GM18520 (cell line): ENCODE data around the gene MVD.
"Not testable (repeated sequence)": the region's sequence is repeated elsewhere in the genome, so short reads cannot be mapped to it uniquely, and the experiment has no call there.

Experiments
- ATAC-seq: cut with Tn5 transposase; IDR thresholded peaks from one replicate; pipeline ENCODE4 v1.9.1; 2021; ENCODE audit not compliant: unreplicated experiment

MVD gene

DNA sequence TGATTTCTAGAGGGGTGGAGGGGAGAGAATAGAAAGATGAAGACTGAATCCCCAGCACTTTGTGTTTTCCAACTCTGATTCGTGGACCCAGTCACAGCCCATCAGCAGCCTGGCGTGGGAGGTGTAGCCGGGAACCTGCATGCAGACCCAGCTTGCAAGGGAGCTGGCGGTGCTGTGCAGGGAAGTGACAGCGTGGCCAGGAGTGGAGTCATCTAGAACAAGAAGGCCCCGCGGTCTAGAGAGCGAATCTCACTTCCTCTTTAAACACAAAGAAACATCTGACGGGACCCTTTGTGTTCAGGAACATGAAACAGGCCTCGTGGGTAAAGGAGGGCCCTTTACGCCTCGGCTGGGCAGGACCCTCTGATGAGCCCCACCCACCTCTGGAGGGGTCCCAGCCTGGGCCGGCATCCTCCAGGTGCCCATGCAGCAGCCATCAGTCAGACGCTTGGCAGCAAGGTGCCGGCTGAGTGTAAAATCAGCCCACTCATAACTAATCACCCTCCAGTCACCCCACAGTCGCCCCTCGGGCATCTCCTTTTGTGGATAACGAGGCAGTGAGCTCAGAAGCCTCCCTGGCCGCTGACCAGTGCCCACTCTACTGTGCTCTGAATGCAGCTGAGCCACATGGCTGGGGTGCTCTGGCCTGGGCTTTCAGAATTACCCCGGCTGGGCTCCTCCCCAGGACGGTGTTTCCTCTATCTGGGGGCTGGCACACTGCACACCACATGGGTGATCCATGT, 19.0 kb upstream of the MVD start:
- ATAC-seq: peak; percentile 38

DNA sequence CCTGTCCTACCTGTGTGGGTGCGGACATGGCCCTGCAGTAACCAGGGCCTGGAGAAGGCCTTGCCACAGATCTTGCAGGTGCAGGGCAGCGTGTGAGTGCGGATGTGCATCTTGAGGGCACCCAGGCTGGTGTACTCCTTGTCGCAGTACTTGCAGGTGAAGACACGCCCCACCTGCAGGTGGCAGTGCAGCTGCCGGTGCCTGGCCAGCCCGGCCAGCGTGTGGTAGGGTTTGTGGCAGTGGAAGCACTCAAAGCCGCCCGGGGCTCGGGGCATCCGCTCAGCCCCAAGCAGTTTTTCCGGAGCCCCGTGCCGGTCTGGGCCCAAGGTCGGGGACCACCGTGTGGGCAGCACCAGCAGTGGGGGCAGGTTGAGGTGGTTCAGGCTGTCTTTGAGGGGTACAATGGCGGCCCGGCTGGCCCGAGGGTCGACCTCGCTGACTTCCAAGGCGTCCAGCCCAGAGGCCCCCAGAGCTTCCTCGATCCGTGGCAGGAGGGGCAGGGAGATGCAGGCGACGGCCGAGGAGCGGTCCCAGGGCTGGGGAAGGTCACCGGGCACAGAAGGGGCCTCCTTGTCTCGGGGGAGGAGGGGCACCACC, 18.3 kb upstream of the MVD start:
- ATAC-seq: no peak

GRCh38 chr16:88680554-88681083, 17.7 kb upstream of the MVD start:
- no peak for ATAC-seq

DNA sequence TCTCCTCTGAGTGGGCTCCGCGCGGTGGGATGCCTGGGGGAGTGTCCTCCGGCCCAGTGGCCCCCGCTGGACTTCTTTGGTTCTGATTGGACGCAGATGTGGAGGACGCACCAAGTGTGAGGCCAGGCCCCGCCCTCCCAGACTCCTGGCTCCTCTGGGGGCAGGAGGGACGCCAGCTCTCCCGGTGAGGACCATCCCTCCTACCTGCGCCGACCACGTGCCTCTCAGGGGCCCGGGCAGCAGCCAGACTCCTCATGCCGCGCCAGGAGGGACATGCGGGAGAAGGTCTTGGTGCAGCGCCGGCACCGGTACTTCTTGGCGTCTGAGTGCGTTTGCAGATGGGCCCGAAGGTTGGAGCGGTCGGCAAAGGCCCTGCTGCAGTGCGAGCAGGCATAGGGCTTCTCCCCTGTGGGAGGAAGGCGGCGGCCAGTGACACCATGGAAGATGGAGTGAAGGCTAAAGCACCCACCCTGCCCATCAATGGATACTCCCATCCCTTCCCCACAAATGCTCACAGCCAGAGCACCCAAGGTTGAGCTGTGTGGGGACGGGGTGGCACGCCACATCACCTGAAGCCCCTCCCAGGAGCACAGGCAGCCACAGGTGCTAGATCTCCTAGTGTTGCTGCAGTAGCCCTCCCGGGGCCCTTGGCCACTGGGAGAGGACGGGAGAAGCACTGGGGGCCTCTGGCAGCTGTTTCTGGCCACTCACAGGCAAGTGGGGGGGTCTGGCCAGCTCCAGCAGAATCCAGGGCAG, 15.5 kb upstream of the MVD start:
- no peak for ATAC-seq

- ATAC-seq: no peak
Observed at GRCh38 chr16:88677721-88678120, 14.8 kb upstream of the MVD start.

GRCh38 chr16:88676502-88677242, 13.8 kb upstream of the MVD start:
- no peak for ATAC-seq

- ATAC-seq: no peak
Observed at GRCh38 chr16:88673716-88674379, 11.0 kb upstream of the MVD start.

GRCh38 chr16:88672776-88673175, 9.9 kb upstream of the MVD start:
- no peak for ATAC-seq

GRCh38 chr16:88671806-88672205, 8.9 kb upstream of the MVD start:
- no peak for ATAC-seq

- ATAC-seq: no peak
Observed at GRCh38 chr16:88669980-88670379, 7.1 kb upstream of the MVD start.

GRCh38 chr16:88669493-88669892, 6.6 kb upstream of the MVD start:
- ATAC-seq: not testable (repeated sequence)

GRCh38 chr16:88667461-88667860, 4.6 kb upstream of the MVD start:
- no peak for ATAC-seq

DNA sequence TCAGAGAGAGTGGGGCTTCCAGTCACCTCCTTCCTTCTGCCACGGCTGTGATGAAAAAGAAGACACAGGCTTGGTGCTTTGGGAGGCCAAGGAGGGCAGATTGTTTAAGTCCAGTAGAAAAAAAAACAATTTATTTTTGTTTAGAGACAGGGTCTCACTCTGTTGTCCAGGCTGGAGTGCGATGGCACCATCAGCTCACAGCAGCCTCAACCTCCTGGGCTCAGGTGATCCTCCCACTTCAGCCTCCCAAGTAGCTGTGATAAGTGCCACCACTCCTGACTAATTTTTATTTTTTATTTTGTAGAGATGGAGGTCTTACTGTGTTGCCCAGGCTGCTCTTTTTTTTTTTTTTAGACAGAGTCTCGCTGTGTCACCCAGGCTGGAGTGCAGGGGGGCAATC, 2.7 kb upstream of the MVD start:
- no peak for ATAC-seq

DNA sequence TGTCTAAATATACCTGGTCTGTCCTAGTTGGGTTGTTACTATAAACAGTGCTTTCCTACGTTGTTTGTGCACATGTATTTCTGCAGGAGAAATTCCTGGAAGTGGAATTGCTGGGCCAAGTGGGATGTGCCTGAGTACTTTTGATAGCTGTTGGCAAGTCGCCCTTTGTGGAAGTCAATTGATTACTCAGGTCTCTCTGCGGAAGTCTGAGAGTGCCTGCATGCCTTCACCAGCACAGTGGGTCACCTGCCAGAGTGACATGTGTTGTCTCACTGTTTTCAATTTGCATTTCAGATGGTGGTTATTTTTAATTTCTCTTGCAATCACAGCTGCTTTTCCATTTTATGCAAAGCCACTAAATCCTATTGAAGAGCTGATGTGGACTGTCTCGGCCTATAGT, 2.3 kb upstream of the MVD start:
- no peak for ATAC-seq

DNA sequence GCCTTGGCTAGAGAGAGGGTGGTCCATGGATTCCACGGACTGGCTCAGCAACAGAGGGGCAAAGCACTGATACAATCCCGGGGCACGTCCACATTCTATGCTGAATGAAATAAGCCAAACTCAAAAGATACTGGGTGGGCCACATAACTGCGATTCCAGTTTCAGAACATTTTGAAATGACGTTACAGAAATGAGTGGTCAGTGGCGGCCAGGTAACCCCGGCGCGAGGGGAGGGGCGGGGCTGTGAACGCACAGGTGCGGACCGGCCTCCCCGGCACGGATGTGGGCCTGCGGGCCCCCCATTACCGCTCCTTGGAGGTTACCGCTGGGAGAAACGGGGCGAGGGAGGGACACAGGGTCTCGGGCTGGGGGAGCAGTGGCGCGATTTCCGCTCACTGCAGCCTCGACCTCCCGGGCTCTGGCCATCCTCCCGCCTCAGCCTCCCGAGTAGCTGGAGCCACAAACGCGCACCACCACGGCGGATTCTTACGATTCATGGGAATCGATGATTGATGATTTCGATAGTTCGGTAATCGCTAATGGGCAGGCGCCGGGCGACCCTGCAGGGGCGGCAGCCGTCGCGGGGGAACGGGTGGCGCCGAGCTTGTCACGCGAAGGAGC, 559 bp downstream of the MVD start:
- peak; percentile 1 for ATAC-seq

DNA sequence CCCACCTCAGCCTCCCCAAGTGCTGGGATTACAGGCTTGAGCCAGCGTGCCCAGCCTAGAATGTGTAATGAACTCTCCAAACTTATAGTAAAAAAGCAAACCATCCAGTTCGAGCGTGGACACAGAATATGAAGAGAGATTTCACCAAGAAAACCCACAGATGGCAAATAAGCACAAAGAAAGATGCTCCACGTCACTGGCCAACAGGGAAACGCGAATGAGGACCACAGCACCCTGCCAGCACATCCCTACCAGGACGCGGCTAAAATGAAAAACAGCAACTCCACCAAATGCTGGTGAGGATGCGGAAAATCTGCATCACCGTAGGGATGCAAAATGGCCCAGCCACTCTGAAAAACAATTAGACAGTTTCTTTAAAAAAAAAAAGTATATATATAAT, 1.4 kb downstream of the MVD start:
- no peak for ATAC-seq

- ATAC-seq: no peak
Observed at GRCh38 chr16:88659160-88659559, 3.7 kb downstream of the MVD start.

DNA sequence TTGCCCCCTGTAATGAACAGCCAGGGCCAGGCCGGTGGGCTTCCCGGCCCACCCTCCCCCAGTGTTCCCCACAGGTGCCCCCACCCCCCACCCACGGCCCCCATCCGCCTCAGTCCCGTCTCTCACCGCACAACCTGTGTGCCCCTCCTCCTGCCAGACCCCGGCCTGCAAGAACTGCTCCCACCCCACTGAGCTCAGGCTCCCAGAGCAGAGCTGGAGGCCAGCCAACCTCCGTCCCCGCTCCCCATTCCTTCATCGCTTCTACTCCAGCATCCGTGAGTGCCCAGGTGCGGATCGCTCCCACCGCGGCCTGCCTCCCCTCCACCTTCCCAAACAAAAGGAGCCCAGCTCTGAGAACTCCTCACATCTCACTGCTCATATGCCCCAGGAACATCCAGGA, 4.2 kb downstream of the MVD start:
- ATAC-seq: no peak

GRCh38 chr16:88657371-88657770, 5.5 kb downstream of the MVD start:
- ATAC-seq: no peak

GRCh38 chr16:88656291-88656980, 6.5 kb downstream of the MVD start:
- ATAC-seq: no peak
